K562 (cell line): ENCODE results near the gene YOD1. TPM values are rescaled to one million over a fixed set of nuclear protein-coding genes. Genes with fewer than 3 reads are reported as not detected.
A peak's percentile ranks its signal among the peaks of the same experiment; 100 is the strongest.

Experiments used
- ELF2 ChIP-seq: fragments of 250-450 bp; sonication (Bioruptor Pico); IDR thresholded peaks from 2 replicates; pipeline ENCODE4 v1.5.0; 2021; ENCODE audit warnings: mild to moderate bottlenecking
- ETS1 ChIP-seq: conservative IDR thresholded peaks from 2 replicates; pipeline ENCODE4 v1.6.1; 2011; ENCODE audit warnings: low read depth, mild to moderate bottlenecking, low read length; ENCODE audit not compliant: control insufficient read depth
- FOXK2 ChIP-seq, 2 experiments: fragments of 450-650 bp; IDR thresholded peaks in 1 of 2; conservative IDR thresholded peaks in 1 of 2; 2 replicates each; pipeline ENCODE4 v1.6.1; 2016; ENCODE audit warnings: low read depth in 2 of 2, mild to moderate bottlenecking in 1 of 2
- GABPA ChIP-seq: fragments of 200-800 bp; sonication (Bioruptor generic); conservative IDR thresholded peaks from 2 replicates; pipeline ENCODE4 v1.6.1; 2016; ENCODE audit warnings: low read depth, missing genetic modification characterization, missing compliant biosample characterization
- ID3 ChIP-seq, 2 experiments: fragments of 250-450 bp in 1 of 2; fragments of 450-650 bp in 1 of 2; sonication (Bioruptor Pico) in 1 of 2; IDR thresholded peaks; 2 replicates each; pipeline versions ENCODE4 v1.6.1 to v1.8.0; 2016 to 2021; ENCODE audit warnings: mild to moderate bottlenecking in 2 of 2, moderate library complexity in 2 of 2, missing compliant biosample characterization in 1 of 2, missing genetic modification characterization in 1 of 2
- MED1 ChIP-seq: sonication (generic); formaldehyde crosslinking; IDR thresholded peaks from 2 replicates; pipeline ENCODE4 v1.8.1; 2023; ENCODE audit warnings: missing genetic modification reagents, borderline replicate concordance
- PATZ1 ChIP-seq: fragments of 250-450 bp; sonication (Bioruptor Pico); IDR thresholded peaks from 2 replicates; pipeline ENCODE4 v1.5.0; 2020; ENCODE audit warnings: mild to moderate bottlenecking, borderline replicate concordance
- SIRT6 ChIP-seq: IDR thresholded peaks from one replicate; pipeline ENCODE4 v1.6.1; 2012; ENCODE audit warnings: low read depth, mild to moderate bottlenecking, control low read depth, inconsistent platforms, low read length, moderate library complexity
- TCF7 ChIP-seq: sonication (generic); IDR thresholded peaks from 2 replicates; pipeline ENCODE4 v1.6.1; 2016; ENCODE audit warnings: antibody characterized with exemption, borderline replicate concordance
- THRB ChIP-seq: fragments of 450-650 bp; formaldehyde crosslinking; conservative IDR thresholded peaks from 2 replicates; pipeline ENCODE4 v1.4.0; 2022; ENCODE audit warnings: mild to moderate bottlenecking, missing genetic modification characterization
- XRCC4 ChIP-seq: IDR thresholded peaks from one replicate; pipeline ENCODE4 v1.6.1; 2011; ENCODE audit not compliant: insufficient read depth, insufficient read length; ENCODE audit errors: extremely low read depth
- ZNF280B ChIP-seq: fragments of 250-450 bp; sonication (Bioruptor Pico); IDR thresholded peaks from 2 replicates; pipeline ENCODE4 v1.5.1; 2021; ENCODE audit warnings: mild to moderate bottlenecking
- ZNF584 ChIP-seq: fragments of 200-800 bp; sonication (Bioruptor generic); IDR thresholded peaks from 2 replicates; pipeline ENCODE4 v1.6.1; 2016; ENCODE audit warnings: low read depth, mild to moderate bottlenecking, missing genetic modification characterization, missing compliant biosample characterization
- ZNF639 ChIP-seq, 2 experiments: fragments of 200-800 bp in 1 of 2; sonication (Bioruptor generic) in 1 of 2; sonication (generic) in 1 of 2; formaldehyde crosslinking in 1 of 2; IDR thresholded peaks in 1 of 2; conservative IDR thresholded peaks in 1 of 2; 2 replicates each; pipeline versions ENCODE4 v1.5.0 to v1.6.1; 2016 to 2020; ENCODE audit warnings: missing compliant biosample characterization in 1 of 2, missing genetic modification characterization in 1 of 2, missing genetic modification reagents in 1 of 2
- polyA plus RNA-seq, 8 experiments: library from polyadenylated mRNA; depleted of rRNA in 4 of 8; stranded (reverse) in 5 of 8; unstranded in 3 of 8; fragments of >200 nt; fragmentation: Nextera tagmentation in 2 of 8; fragmentation: Illumina TruSeq in 1 of 8; extraction: Ambion mirVana in 2 of 8; extraction: Trizol in 1 of 8; gene quantifications; 2 replicates each; pipeline versions ENCODE4 v1.2.1 to v1.2.3, GENCODE V29; 2011 to 2014; ENCODE audit warnings: inconsistent platforms in 1 of 8, missing spikeins in 1 of 8
- total RNA-seq, 7 experiments: library from RNA; depleted of rRNA in 6 of 7; stranded (reverse); fragments of >200 nt in 6 of 7; fragmentation: Illumina TruSeq in 2 of 7; extraction: Trizol in 2 of 7; gene quantifications; 2 replicates each; pipeline versions ENCODE4 v1.2.1 to v1.2.3, GENCODE V29; 2011 to 2021; ENCODE audit warnings: low replicate concordance in 1 of 7

The YOD1 gene
- total and polyA plus RNA-seq, 9 of the 15 experiments (the other 6 are each of a cell fraction or from before 2014, with no cell fraction given) = 18.2 to 78.1 (median 46.9) TPM

- no peak for TF ChIP-seq ZNF280B
- TF ChIP-seq ELF2 (CRISPR knock-in tag) = peak; percentile 61; the same call in 1 of the 2 replicates
- no peak for TF ChIP-seq MED1 (CRISPR knock-in tag)
- TF ChIP-seq TCF7 = peak; percentile 21; the same call in 1 of the 2 replicates
- no peak for TF ChIP-seq XRCC4
- no peak for TF ChIP-seq PATZ1 (CRISPR knock-in tag)
- TF ChIP-seq GABPA (tag) = peak; percentile 72
- 0 out of 2 replicates have a peak, but pooled peaks have one; percentile 67 for TF ChIP-seq THRB (CRISPR knock-in tag)
- TF ChIP-seq FOXK2 (conservative IDR thresholded peaks at IDR 0.05 in 1 of 2, IDR thresholded peaks at IDR 0.05 in 1 of 2; ENCODE audit: low read depth in 2 of 2) = peak; percentile 9 to 58; a peak in 2 of 4 replicates
- TF ChIP-seq ZNF639 (CRISPR knock-in tag; conservative IDR thresholded peaks at IDR 0.05 in 1 of 2, IDR thresholded peaks at IDR 0.05 in 1 of 2) = 0 out of 4 replicates have a peak, but pooled peaks of 1 of the 2 experiments have one; percentile 25
- TF ChIP-seq ID3 (CRISPR knock-in tag; IDR thresholded peaks at IDR 0.05) = no peak
- TF ChIP-seq ID3 (tag; IDR thresholded peaks at IDR 0.05) = 0 out of 2 replicates have a peak, but pooled peaks have one; percentile 39
- peak; percentile 74; the same call in 1 of the 2 replicates for TF ChIP-seq ETS1
- no peak for TF ChIP-seq SIRT6
- peak; percentile 9; the same call in 1 of the 2 replicates for TF ChIP-seq ZNF584 (CRISPR knock-in tag)
Observed at GRCh38 chr1:207052911-207053769, 2.1 kb upstream of the YOD1 start, which contains the start of gene PFKFB2 (continued).
